ENCODE measurements around the gene RPL21.

RPL21 gene

GRCh38 chr13:27267596-27267995 lies 16.2 kb downstream of the RPL21 start:
- TF ChIP-seq POLR2A (IDR thresholded peaks at IDR 0.05; ENCODE audit: low read depth, low read length): no peak
- no peak for DNase-seq (ENCODE audit: insufficient read length, low spot score)
- no peak for FAIRE-seq

GRCh38 chr13:27269114-27269665 lies 17.8 kb downstream of the RPL21 start:
- no peak for TF ChIP-seq POLR2A (IDR thresholded peaks at IDR 0.05; ENCODE audit: low read depth, low read length)
- DNase-seq (ENCODE audit: insufficient read length, low spot score) (no peak), FAIRE-seq (no peak)

GRCh38 chr13:27270594-27271520 lies 19.5 kb downstream of the RPL21 start, which contains the start of gene RASL11A:
Gene RASL11A, plus strand, starts transcription at chr13:27270830. Its CDS starts 115 bp downstream, at chr13:27270945.
- FAIRE-seq: no peak
- peak; percentile 53 for DNase-seq (ENCODE audit: insufficient read length, low spot score)

GRCh38 chr13:27271570-27272096 lies 20.3 kb downstream of the RPL21 start:
- no peak for FAIRE-seq
- no peak for TF ChIP-seq POLR2A (IDR thresholded peaks at IDR 0.05; ENCODE audit: low read depth, low read length)
- no peak for DNase-seq (ENCODE audit: insufficient read length, low spot score)

More at GRCh38 chr13:27270594-27271520, 19.5 kb downstream of the RPL21 start, which contains the start of gene RASL11A:
- TF ChIP-seq POLR2A (IDR thresholded peaks at IDR 0.05; ENCODE audit: low read depth, low read length): peak; percentile 74

GRCh38 chr13:27273658-27274425 lies 22.5 kb downstream of the RPL21 start:
- DNase-seq (ENCODE audit: insufficient read length, low spot score) (no peak), FAIRE-seq (no peak)
- no peak for TF ChIP-seq POLR2A (IDR thresholded peaks at IDR 0.05; ENCODE audit: low read depth, low read length)

- DNase-seq (ENCODE audit: insufficient read length, low spot score) (no peak), FAIRE-seq (no peak)
- TF ChIP-seq POLR2A (IDR thresholded peaks at IDR 0.05; ENCODE audit: low read depth, low read length): no peak
These were observed 23.3 kb downstream of the RPL21 start for GRCh38 chr13:27274631-27275030.

- no peak for TF ChIP-seq POLR2A (IDR thresholded peaks at IDR 0.05; ENCODE audit: low read depth, low read length)
- no peak for FAIRE-seq
- DNase-seq (ENCODE audit: insufficient read length, low spot score): no peak
These were observed 24.8 kb downstream of the RPL21 start for GRCh38 chr13:27276188-27276587.

GRCh38 chr13:27279506-27279905 lies 28.1 kb downstream of the RPL21 start:
- FAIRE-seq (no peak), DNase-seq (ENCODE audit: insufficient read length, low spot score) (no peak)
- TF ChIP-seq POLR2A (IDR thresholded peaks at IDR 0.05; ENCODE audit: low read depth, low read length): no peak

- TF ChIP-seq POLR2A (IDR thresholded peaks at IDR 0.05; ENCODE audit: low read depth, low read length): no peak
- DNase-seq (ENCODE audit: insufficient read length, low spot score) (no peak), FAIRE-seq (no peak)
These were observed 28.8 kb downstream of the RPL21 start for GRCh38 chr13:27280009-27280656.

- DNase-seq (ENCODE audit: insufficient read length, low spot score): no peak
- no peak for TF ChIP-seq POLR2A (IDR thresholded peaks at IDR 0.05; ENCODE audit: low read depth, low read length)
- no peak for FAIRE-seq
These were observed 29.5 kb downstream of the RPL21 start for GRCh38 chr13:27280841-27281240.

- TF ChIP-seq POLR2A (IDR thresholded peaks at IDR 0.05; ENCODE audit: low read depth, low read length): no peak
- no peak for DNase-seq (ENCODE audit: insufficient read length, low spot score)
- no peak for FAIRE-seq
These were observed 30.1 kb downstream of the RPL21 start for GRCh38 chr13:27281420-27281819.

- no peak for DNase-seq (ENCODE audit: insufficient read length, low spot score)
- FAIRE-seq: no peak
- no peak for TF ChIP-seq POLR2A (IDR thresholded peaks at IDR 0.05; ENCODE audit: low read depth, low read length)
These were observed 32.6 kb downstream of the RPL21 start for GRCh38 chr13:27283906-27284493.

GRCh38 chr13:27288392-27288791 lies 37.0 kb downstream of the RPL21 start:
- FAIRE-seq (no peak), DNase-seq (ENCODE audit: insufficient read length, low spot score) (no peak)
- no peak for TF ChIP-seq POLR2A (IDR thresholded peaks at IDR 0.05; ENCODE audit: low read depth, low read length)

Measured in H54 (cell line).